Adrenal gland (tissue), 12 donors: Measurements from ENCODE around the gene CLEC7A. TPM values are rescaled to one million over a fixed set of nuclear protein-coding genes. Genes with fewer than 3 reads are reported as not detected.
A peak's percentile ranks its signal among the peaks of the same experiment; 100 is the strongest.

Source experiments
- DNase-seq, 7 donors: peaks; one replicate each; pipeline ENCODE4 v3.0.0-alpha.2; 2019 to 2020
- H3K27ac ChIP-seq, 5 donors: fragments of 200-600 bp; sonication (generic) in 4 of 5; 1 replicate in 3 of 5; 2 replicates in 2 of 5; pipeline versions ENCODE4 v1.5.1 to v1.8.0; 2016 to 2020; ENCODE audit warnings: mild to moderate bottlenecking in 1 of 5
- H3K27me3 ChIP-seq: fragments of 200-600 bp; 2 replicates; pipeline ENCODE4 v1.8.0; 2021
- H3K36me3 ChIP-seq, 2 donors: fragments of 200-600 bp; replicated peaks in 1 of 2; 1 replicate in 1 of 2; 2 replicates in 1 of 2; pipeline versions ENCODE4 v1.5.1 to v1.8.0; 2018 to 2022
- H3K4me1 ChIP-seq, 2 donors: fragments of 200-600 bp; replicated peaks in 1 of 2; 1 replicate in 1 of 2; 2 replicates in 1 of 2; pipeline versions ENCODE4 v1.5.1 to v1.8.0; 2018 to 2021
- H3K4me3 ChIP-seq, 4 donors: fragments of 200-600 bp; sonication (generic) in 3 of 4; one replicate each; pipeline ENCODE4 v1.5.1; 2016 to 2018
- H3K9me3 ChIP-seq, 3 donors: fragments of 200-600 bp; sonication (generic) in 1 of 3; replicated peaks in 1 of 3; 1 replicate in 2 of 3; 2 replicates in 1 of 3; pipeline versions ENCODE4 v1.5.1 to v1.8.0; 2016 to 2021
- CTCF ChIP-seq, 6 experiments: fragments of 450-650 bp in 4 of 6; fragments of 200-600 bp in 2 of 6; sonication (generic) in 1 of 6; IDR thresholded peaks; 1 replicate in 5 of 6; 2 replicates in 1 of 6; pipeline versions ENCODE4 v1.5.1 to v1.8.0; 2016 to 2021; ENCODE audit warnings: antibody characterized with exemption in 6 of 6, mild to moderate bottlenecking in 2 of 6, moderate library complexity in 1 of 6
- POLR2A ChIP-seq, 2 donors: fragments of 450-650 bp; IDR thresholded peaks; one replicate each; pipeline ENCODE4 v1.6.1; 2017; ENCODE audit warnings: antibody characterized with exemption in 2 of 2, mild to moderate bottlenecking in 2 of 2, moderate library complexity in 1 of 2
- WGBS, 4 donors: extraction: QIAGEN DNeasy Blood & Tissue Kit in 2 of 4; methylation state at CpG; one replicate each; pipeline versions ENCODE4 v1.1.5 to v1.1.7; 2013 to 2017; 5-methylcytosine and 5-hydroxymethylcytosine counted together
- intact Hi-C, 2 donors: fragments of 100-400 bp; cut with DNase I; formaldehyde crosslinking; loops; one replicate each; pipeline versions ENCODE4 v1.14.1 to v1.15.0; 2022 to 2023
- polyA plus RNA-seq, 3 donors: library from polyadenylated mRNA; stranded (reverse); fragments of 200-250 nt in 2 of 3; fragments of 350-450 nt in 1 of 3; fragmentation: Illumina TruSeq in 1 of 3; extraction: RNeasy Lipid Tissue Mini Kit (QIAGEN cat#74804) in 1 of 3; gene quantifications; one replicate each; pipeline ENCODE4 v1.2.3, GENCODE V29; 2013 to 2014
- total RNA-seq, 9 donors: library from RNA; depleted of rRNA in 4 of 9; stranded (reverse); fragments of >200 nt in 4 of 9; fragments of 120-200 nt in 1 of 9; fragmentation: NEBNext Ultra II Directional in 1 of 9; extraction: Animal tissue kit (Norgen Biotek cat#: 25700) in 1 of 9; gene quantifications; one replicate each; pipeline versions ENCODE4 v1.1.0 to v1.2.4, GENCODE V29; 2013 to 2023
- donor health status: healthy with polysubstance abuse.
- donor health status: Bipolar disorder and iron deficiency.
- donor health status: DM: yes; HTN: yes; CAD: no.
- donor health status: DM: no; HTN: no; CAD: no.
- donor health status: DM: no; HTN: no; CAD: no.
- donor health status: DM: yes; HTN: yes; CAD: no.

The CLEC7A gene
- total and polyA plus RNA-seq, 12 donors: 3.3 to 23.6 (median 7.4) TPM

DNA sequence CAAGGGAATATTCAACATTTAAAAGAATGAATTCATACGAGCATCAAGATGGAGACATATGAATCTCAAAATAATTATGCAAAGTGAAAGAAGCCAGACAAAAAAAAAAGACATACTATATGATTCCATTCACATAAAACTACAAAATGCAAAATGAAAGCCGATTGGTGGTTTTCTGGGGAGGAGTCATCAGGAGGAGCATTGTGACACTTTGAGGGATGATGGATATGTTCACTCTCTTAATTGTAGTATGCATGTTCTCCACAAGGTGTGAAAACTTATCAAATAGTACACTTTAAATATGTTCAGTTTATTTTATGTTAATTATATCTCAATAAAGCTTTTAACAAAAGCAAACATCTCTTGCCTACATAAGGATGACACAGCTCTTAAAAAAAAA lies 28.4 kb upstream of the CLEC7A start:
- DNase-seq: no peak
- no peaks in the 10 kb centered on the region for H3K9me3 ChIP-seq
- H3K27me3 ChIP-seq: no peaks in the 10 kb centered on the region
- TF ChIP-seq POLR2A (IDR thresholded peaks at IDR 0.05) (no peak), CTCF (IDR thresholded peaks at IDR 0.05) (no peak)
- no peak overlapping the region for H3K4me3 ChIP-seq
- no peaks in the 10 kb centered on the region for H3K36me3 ChIP-seq
- 67 to 84% (median 77%) methylated on average over 2 of the region's 2 CpGs for WGBS, 4 donors
- peaks cover 0 to 4% of the 10 kb centered on the region in 2 donors for H3K4me1 ChIP-seq
- no peak overlapping the region for H3K27ac ChIP-seq
- intact Hi-C loops: no loop called here

DNA sequence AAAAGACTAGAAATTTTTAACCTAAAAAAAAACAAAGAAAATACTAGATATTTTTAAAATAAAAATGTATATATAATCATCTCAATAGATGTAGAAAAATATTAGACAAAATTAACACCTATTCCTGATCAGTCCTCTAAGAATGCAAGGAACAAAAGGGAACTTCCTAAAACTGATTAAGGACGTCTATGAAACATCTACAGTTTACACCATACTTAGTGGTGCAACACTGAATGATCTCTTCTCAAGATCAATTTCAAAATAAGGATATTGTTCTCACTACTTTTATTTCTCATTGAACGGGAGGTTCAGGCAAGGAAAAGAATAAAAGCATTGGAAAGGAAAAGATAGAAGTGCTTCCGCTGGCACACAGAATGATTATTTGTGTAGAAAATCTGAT lies 26.0 kb upstream of the CLEC7A start:
- peaks cover 0 to 4% of the 10 kb centered on the region in 2 donors for H3K4me1 ChIP-seq
- intact Hi-C loops: no loop called here
- H3K27me3 ChIP-seq: no peaks in the 10 kb centered on the region
- no peak for DNase-seq
- 65 to 75% (median 71%) methylated on average over 3 of the region's 3 CpGs for WGBS, 4 donors
- no peak overlapping the region for H3K4me3 ChIP-seq
- H3K36me3 ChIP-seq: no peaks in the 10 kb centered on the region
- H3K27ac ChIP-seq: no peak overlapping the region
- no peak for TF ChIP-seq CTCF (IDR thresholded peaks at IDR 0.05)
- TF ChIP-seq POLR2A (IDR thresholded peaks at IDR 0.05): no peak
- H3K9me3 ChIP-seq: no peaks in the 10 kb centered on the region

DNA sequence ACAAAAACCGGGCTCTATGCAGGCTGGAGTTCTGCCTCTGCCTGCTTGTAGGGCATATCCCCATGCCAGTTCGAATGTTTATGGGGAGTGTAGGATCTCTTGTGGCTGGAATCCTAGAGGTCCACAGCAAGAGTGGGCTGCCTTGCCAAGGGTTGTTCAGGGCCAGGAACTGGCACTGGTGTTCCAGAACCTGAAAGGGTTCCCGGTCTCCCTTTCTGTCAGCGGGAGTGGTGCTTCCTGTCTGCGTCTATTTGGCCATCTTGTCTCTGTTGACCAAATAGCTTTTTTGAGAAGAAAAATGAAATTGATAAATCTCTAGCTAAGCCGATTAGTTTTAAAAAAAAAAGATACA lies 24.1 kb upstream of the CLEC7A start:
- 49 to 69% (median 55%) methylated on average over 5 to 6 of the region's 6 CpGs for WGBS, 4 donors

More for the DNA sequence above, 24.1 kb upstream of the CLEC7A start:
- Histone ChIP-seq H3K27ac (peak overlapping the region in 4 of 5 donors; percentile 23 to 91 (median 51)), H3K4me3 (peak overlapping the region in 1 of 4 donors; percentile 81), H3K4me1 (peaks cover 0 to 4% of the 10 kb centered on the region in 2 donors), H3K36me3 (no peaks in the 10 kb centered on the region), H3K9me3 (no peaks in the 10 kb centered on the region), H3K27me3 (no peaks in the 10 kb centered on the region)
- intact Hi-C loops: loop anchor here in 1 of 2 donors (5.0 kb wide), 1 partner anchor 38 kb away; no protein-coding TSS in a partner anchor
- TF ChIP-seq CTCF (IDR thresholded peaks at IDR 0.05) (no peak), POLR2A (IDR thresholded peaks at IDR 0.05) (no peak)
- no peak for DNase-seq
